Fibroblast of lung (primary cell): ENCODE measurements around the gene DKK1. TPM values are rescaled to one million over a fixed set of nuclear protein-coding genes. Genes with fewer than 3 reads are reported as not detected.

Experiments used
- DNase-seq, 2 donors: peaks; one replicate each; pipeline versions ENCODE4 v3.0.0 to v3.0.0-alpha.2; 2010; ENCODE audit warnings: low read depth in 2 of 2
- H2AFZ ChIP-seq: 2 replicates; pipeline ENCODE4 v1.5.1; 2012; ENCODE audit warnings: low read length, control low read depth, inconsistent platforms
- H3K27ac ChIP-seq: 2 replicates; pipeline ENCODE4 v1.5.1; 2011; ENCODE audit warnings: low read length, control low read depth; ENCODE audit not compliant: insufficient read depth
- H3K27me3 ChIP-seq: 2 replicates; pipeline ENCODE4 v1.5.1; 2011; ENCODE audit warnings: mild to moderate bottlenecking, low read length; ENCODE audit not compliant: control insufficient read depth, insufficient read depth
- H3K36me3 ChIP-seq: 2 replicates; pipeline ENCODE4 v1.5.1; 2011; ENCODE audit warnings: low read length; ENCODE audit not compliant: control insufficient read depth, insufficient read depth
- H3K4me1 ChIP-seq: 2 replicates; pipeline ENCODE4 v1.5.1; 2011; ENCODE audit warnings: low read length; ENCODE audit not compliant: control insufficient read depth, insufficient read depth; ENCODE audit errors: extremely low read depth
- H3K4me2 ChIP-seq: 2 replicates; pipeline ENCODE4 v1.5.1; 2011; ENCODE audit warnings: low read length, control low read depth; ENCODE audit not compliant: insufficient read depth; ENCODE audit errors: extremely low read depth
- H3K4me3 ChIP-seq, 4 experiments: fragments of 200-600 bp in 1 of 4; sonication (generic) in 1 of 4; replicated peaks in 1 of 4; 2 replicates each; pipeline ENCODE4 v1.5.1; 2011 to 2016; ENCODE audit warnings: low read length in 4 of 4, low read depth in 3 of 4, mild to moderate bottlenecking in 3 of 4, control low read depth in 2 of 4, inconsistent platforms in 1 of 4, mixed read lengths in 1 of 4; ENCODE audit not compliant: insufficient read depth in 1 of 4; ENCODE audit errors: control extremely low read depth in 1 of 4
- H3K79me2 ChIP-seq: 2 replicates; pipeline ENCODE4 v1.5.1; 2012; ENCODE audit warnings: mild to moderate bottlenecking, low read length, inconsistent platforms; ENCODE audit not compliant: control insufficient read depth, insufficient read depth
- H3K9ac ChIP-seq: 2 replicates; pipeline ENCODE4 v1.5.1; 2011; ENCODE audit warnings: mild to moderate bottlenecking, low read length, control low read depth; ENCODE audit not compliant: insufficient read depth
- H3K9me3 ChIP-seq: 2 replicates; pipeline ENCODE4 v1.5.1; 2012; ENCODE audit warnings: low read depth, low read length; ENCODE audit not compliant: control insufficient read depth, insufficient read depth
- H4K20me1 ChIP-seq: 2 replicates; pipeline ENCODE4 v1.5.1; 2011; ENCODE audit warnings: low read length; ENCODE audit not compliant: control insufficient read depth, insufficient read depth; ENCODE audit errors: extremely low read depth
- CTCF ChIP-seq, 2 donors: IDR thresholded peaks in 1 of 2; conservative IDR thresholded peaks in 1 of 2; 1 replicate in 1 of 2; 2 replicates in 1 of 2; pipeline ENCODE4 v1.5.1; 2011 to 2012; ENCODE audit warnings: low read length in 2 of 2, control low read depth in 1 of 2, inconsistent platforms in 1 of 2, low read depth in 1 of 2, mild to moderate bottlenecking in 1 of 2
- EZH2 ChIP-seq: IDR thresholded peaks from 2 replicates; pipeline ENCODE4 v1.5.1; 2012; ENCODE audit warnings: low read length, control low read depth, mild to moderate bottlenecking; ENCODE audit errors: missing control alignments
- polyA plus RNA-seq, 2 donors: library from polyadenylated mRNA; depleted of rRNA in 1 of 2; stranded (reverse) in 1 of 2; unstranded in 1 of 2; fragments of >200 nt; gene quantifications; 2 replicates each; pipeline ENCODE4 v1.2.1, GENCODE V29; 2011 to 2012; ENCODE audit warnings: missing spikeins in 1 of 2
- total RNA-seq: library from RNA; depleted of rRNA; stranded (reverse); fragments of >200 nt; gene quantifications from 2 replicates; pipeline ENCODE4 v1.2.1, GENCODE V29; 2014

DKK1 gene
- total and polyA plus RNA-seq, 2 donors (not counting 1 experiment from before 2014, with no cell fraction given): 52.3 to 80.6 TPM

- Histone ChIP-seq H3K9ac (no peak overlapping the region), H3K4me2 (no peak overlapping the region), H4K20me1 (no peaks in the 10 kb centered on the region), H3K36me3 (no peaks in the 10 kb centered on the region), H2AFZ (no peak overlapping the region), H3K79me2 (no peaks in the 10 kb centered on the region), H3K27me3 (no peaks in the 10 kb centered on the region), H3K9me3 (no peaks in the 10 kb centered on the region), H3K27ac (no peak overlapping the region), H3K4me1 (no peaks in the 10 kb centered on the region), H3K4me3 (no peak overlapping the region)
- TF ChIP-seq EZH2 (no peak), CTCF (conservative IDR thresholded peaks at IDR 0.05 in 1 of 2, IDR thresholded peaks at IDR 0.05 in 1 of 2; ENCODE audit: low read depth in 1 of 2, low read length in 2 of 2) (no peak)
- DNase-seq: peak in 1 of 2 donors; percentile 58
These were observed 34.0 kb upstream of the DKK1 start for GRCh38 chr10:52280051-52280450.

DNA sequence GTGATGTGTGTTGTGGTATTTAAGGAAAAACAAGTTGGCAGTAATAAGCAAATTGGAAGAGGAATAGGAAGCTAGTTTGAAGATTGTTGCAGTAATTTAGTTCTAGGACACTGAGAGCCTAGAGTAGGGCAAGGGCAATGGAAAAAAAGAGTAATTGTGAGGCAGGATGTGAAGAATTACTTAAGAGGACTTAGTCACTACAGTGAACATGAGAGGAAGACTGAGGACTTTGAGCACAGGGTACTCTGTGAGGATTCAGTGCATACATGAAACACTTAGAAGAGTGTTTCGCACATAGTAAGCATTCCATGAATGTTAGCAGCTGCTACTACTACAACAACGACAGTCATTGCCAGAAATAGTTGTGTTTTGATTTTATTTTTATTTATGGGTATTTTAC is 30.9 kb upstream of the DKK1 start:
- H3K36me3 ChIP-seq: no peaks in the 10 kb centered on the region
- H2AFZ ChIP-seq: no peak overlapping the region
- no peaks in the 10 kb centered on the region for H4K20me1 ChIP-seq
- no peaks in the 10 kb centered on the region for H3K79me2 ChIP-seq
- no peaks in the 10 kb centered on the region for H3K4me1 ChIP-seq
- TF ChIP-seq EZH2 (no peak), CTCF (conservative IDR thresholded peaks at IDR 0.05 in 1 of 2, IDR thresholded peaks at IDR 0.05 in 1 of 2; ENCODE audit: low read depth in 1 of 2, low read length in 2 of 2) (no peak)
- no peak overlapping the region for H3K4me3 ChIP-seq
- no peaks in the 10 kb centered on the region for H3K9me3 ChIP-seq
- no peak overlapping the region for H3K9ac ChIP-seq
- DNase-seq: peak; percentile 3 to 13
- no peak overlapping the region for H3K27ac ChIP-seq
- H3K4me2 ChIP-seq: no peak overlapping the region
- H3K27me3 ChIP-seq: no peaks in the 10 kb centered on the region

DNA sequence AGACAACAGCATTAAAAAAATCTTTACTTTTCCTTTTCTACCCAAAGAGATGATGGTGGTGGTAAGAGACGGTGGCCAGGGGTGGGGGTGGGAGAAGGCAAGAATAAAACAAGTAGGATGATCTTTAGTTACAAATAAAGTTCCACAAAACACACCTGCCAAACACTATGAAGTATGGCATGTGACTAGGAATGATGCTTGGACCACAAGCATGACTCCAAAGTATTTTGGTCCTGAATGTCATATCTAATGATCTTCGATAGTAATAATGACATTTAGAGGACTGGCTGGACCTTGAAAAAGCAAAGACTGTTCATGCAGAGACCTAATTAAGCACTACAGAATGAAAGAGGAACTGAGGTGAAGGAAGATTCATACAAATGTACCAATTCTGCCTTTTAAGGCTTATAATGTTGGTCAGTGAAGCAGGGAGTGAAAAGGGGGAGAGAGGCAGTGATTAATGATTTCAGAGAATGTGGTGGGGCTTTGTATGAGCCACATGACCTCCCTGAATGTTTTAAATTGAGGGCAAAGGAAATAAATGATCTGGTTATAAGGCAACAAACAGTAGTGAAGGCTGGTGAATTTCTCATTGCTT is 29.6 kb upstream of the DKK1 start:
- no peak overlapping the region for H3K9ac ChIP-seq
- no peaks in the 10 kb centered on the region for H3K4me1 ChIP-seq
- no peak for TF ChIP-seq EZH2
- no peak for TF ChIP-seq CTCF (conservative IDR thresholded peaks at IDR 0.05 in 1 of 2, IDR thresholded peaks at IDR 0.05 in 1 of 2; ENCODE audit: low read depth in 1 of 2, low read length in 2 of 2)
- no peak overlapping the region for H3K4me2 ChIP-seq
- no peak overlapping the region for H2AFZ ChIP-seq
- DNase-seq: no peak
- H3K27ac ChIP-seq: no peak overlapping the region
- no peaks in the 10 kb centered on the region for H3K27me3 ChIP-seq
- no peaks in the 10 kb centered on the region for H4K20me1 ChIP-seq
- no peaks in the 10 kb centered on the region for H3K36me3 ChIP-seq
- no peak overlapping the region for H3K4me3 ChIP-seq
- no peaks in the 10 kb centered on the region for H3K79me2 ChIP-seq
- H3K9me3 ChIP-seq: no peaks in the 10 kb centered on the region
